DOHH2 (cell line): Measurements from ENCODE around the gene MIF.

Experiments
- CTCF ChIP-seq: fragments of 200-600 bp; sonication (generic); IDR thresholded peaks from one replicate; pipeline ENCODE4 v1.5.1; 2014; ENCODE audit warnings: antibody characterized with exemption, mild to moderate bottlenecking, low read depth, low read length; ENCODE audit not compliant: poor library complexity, severe bottlenecking
- EZH2phosphoT487 ChIP-seq: fragments of 200-600 bp; sonication (generic); IDR thresholded peaks from 2 replicates; pipeline ENCODE4 v1.6.1; 2017; ENCODE audit warnings: borderline replicate concordance, mild to moderate bottlenecking, antibody characterized with exemption, low read length, moderate library complexity, mixed read lengths

GRCh38 chr22:23938328-23939016 is 44.3 kb downstream of the MIF start:
- TF ChIP-seq CTCF = no peak
- TF ChIP-seq EZH2phosphoT487 = no peak
